Neural progenitor cell (in vitro differentiated cells): ENCODE measurements around the gene CCL21.

ENCODE experiments used
- EZH2 ChIP-seq: fragments of 200-600 bp; sonication (generic); IDR thresholded peaks from 2 replicates; pipeline ENCODE4 v1.6.1; 2017; ENCODE audit warnings: antibody characterized with exemption, mild to moderate bottlenecking, moderate library complexity
- TF ChIP-seq, protein P1 (sequence below): fragments of 200-600 bp; sonication (generic); IDR thresholded peaks from 2 replicates; pipeline ENCODE4 v1.5.1; 2017; ENCODE audit warnings: antibody characterized with exemption, mild to moderate bottlenecking

GRCh38 chr9:34671307-34671706, 38.6 kb downstream of the CCL21 start:
- no peak for TF ChIP-seq EZH2
- TF ChIP-seq, protein P1, sequence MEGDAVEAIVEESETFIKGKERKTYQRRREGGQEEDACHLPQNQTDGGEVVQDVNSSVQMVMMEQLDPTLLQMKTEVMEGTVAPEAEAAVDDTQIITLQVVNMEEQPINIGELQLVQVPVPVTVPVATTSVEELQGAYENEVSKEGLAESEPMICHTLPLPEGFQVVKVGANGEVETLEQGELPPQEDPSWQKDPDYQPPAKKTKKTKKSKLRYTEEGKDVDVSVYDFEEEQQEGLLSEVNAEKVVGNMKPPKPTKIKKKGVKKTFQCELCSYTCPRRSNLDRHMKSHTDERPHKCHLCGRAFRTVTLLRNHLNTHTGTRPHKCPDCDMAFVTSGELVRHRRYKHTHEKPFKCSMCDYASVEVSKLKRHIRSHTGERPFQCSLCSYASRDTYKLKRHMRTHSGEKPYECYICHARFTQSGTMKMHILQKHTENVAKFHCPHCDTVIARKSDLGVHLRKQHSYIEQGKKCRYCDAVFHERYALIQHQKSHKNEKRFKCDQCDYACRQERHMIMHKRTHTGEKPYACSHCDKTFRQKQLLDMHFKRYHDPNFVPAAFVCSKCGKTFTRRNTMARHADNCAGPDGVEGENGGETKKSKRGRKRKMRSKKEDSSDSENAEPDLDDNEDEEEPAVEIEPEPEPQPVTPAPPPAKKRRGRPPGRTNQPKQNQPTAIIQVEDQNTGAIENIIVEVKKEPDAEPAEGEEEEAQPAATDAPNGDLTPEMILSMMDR = no peak
